ENCODE data around the gene GABRB3.
"Not testable (repeated sequence)": the region's sequence is repeated elsewhere in the genome, so short reads cannot be mapped to it uniquely, and the experiment has no call there.

The GABRB3 gene

GRCh38 chr15:26720546-26720945 is 52.3 kb downstream of the GABRB3 start:
- no peaks in the 10 kb centered on the region for H3K27me3 Mint-ChIP-seq
- H3K27ac Mint-ChIP-seq, result no peak overlapping the region
- no peaks in the 10 kb centered on the region for H3K4me1 Mint-ChIP-seq
- no peak for DNase-seq
- no peaks in the 10 kb centered on the region for H3K36me3 Mint-ChIP-seq
- H3K9me3 Mint-ChIP-seq, result peaks cover 19% of the 10 kb centered on the region
- no peak overlapping the region for H3K4me3 Mint-ChIP-seq
- CTCF ChIA-PET, result no interaction called here

- H3K4me1 Mint-ChIP-seq, H3K27me3 Mint-ChIP-seq, H3K27ac Mint-ChIP-seq, H3K36me3 Mint-ChIP-seq, CTCF ChIA-PET, DNase-seq, H3K4me3 Mint-ChIP-seq: not testable (repeated sequence)
- peaks cover 21% of the 10 kb centered on the region for H3K9me3 Mint-ChIP-seq
Observed at GRCh38 chr15:26719866-26720265, 53.0 kb downstream of the GABRB3 start.

- H3K4me3 Mint-ChIP-seq, result no peak overlapping the region
- no peak overlapping the region for H3K27ac Mint-ChIP-seq
- no peaks in the 10 kb centered on the region for H3K36me3 Mint-ChIP-seq
- CTCF ChIA-PET, result no interaction called here
- DNase-seq, result no peak
- no peaks in the 10 kb centered on the region for H3K4me1 Mint-ChIP-seq
- H3K9me3 Mint-ChIP-seq, result peaks cover 44% of the 10 kb centered on the region
- no peaks in the 10 kb centered on the region for H3K27me3 Mint-ChIP-seq
Observed at GRCh38 chr15:26716069-26716468, 56.8 kb downstream of the GABRB3 start.

DNA sequence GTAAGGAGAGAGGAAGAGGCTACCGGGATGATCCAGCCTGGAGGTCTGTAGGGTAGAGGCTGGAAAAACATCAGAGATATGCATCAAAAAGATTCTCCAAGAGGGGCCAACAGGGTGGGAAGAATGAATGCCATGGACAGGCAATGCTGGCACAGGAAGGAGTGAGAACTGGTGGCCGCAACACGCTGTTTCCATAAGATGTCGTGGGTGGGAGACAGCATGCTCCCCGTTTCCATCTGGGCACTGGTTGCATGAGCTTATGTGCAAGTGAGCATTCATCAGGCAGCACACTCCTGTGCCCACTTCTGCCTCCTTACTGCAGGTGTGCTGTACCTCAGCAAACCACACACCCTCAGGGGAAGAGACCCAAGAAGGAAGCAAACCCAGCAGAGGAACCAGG is 59.4 kb downstream of the GABRB3 start:
- no peaks in the 10 kb centered on the region for H3K27me3 Mint-ChIP-seq
- no peak for DNase-seq
- no peak overlapping the region for H3K27ac Mint-ChIP-seq
- CTCF ChIA-PET, result no interaction called here
- H3K4me1 Mint-ChIP-seq, result no peaks in the 10 kb centered on the region
- H3K4me3 Mint-ChIP-seq, result no peak overlapping the region
- peaks cover 45% of the 10 kb centered on the region for H3K9me3 Mint-ChIP-seq
- H3K36me3 Mint-ChIP-seq, result no peaks in the 10 kb centered on the region

GRCh38 chr15:26712335-26712734 is 60.5 kb downstream of the GABRB3 start:
- no peaks in the 10 kb centered on the region for H3K36me3 Mint-ChIP-seq
- no peak for DNase-seq
- H3K4me3 Mint-ChIP-seq, result no peak overlapping the region
- CTCF ChIA-PET, result no interaction called here
- H3K4me1 Mint-ChIP-seq, result no peaks in the 10 kb centered on the region
- H3K27me3 Mint-ChIP-seq, result no peaks in the 10 kb centered on the region
- peaks cover 40% of the 10 kb centered on the region for H3K9me3 Mint-ChIP-seq
- no peak overlapping the region for H3K27ac Mint-ChIP-seq

DNA sequence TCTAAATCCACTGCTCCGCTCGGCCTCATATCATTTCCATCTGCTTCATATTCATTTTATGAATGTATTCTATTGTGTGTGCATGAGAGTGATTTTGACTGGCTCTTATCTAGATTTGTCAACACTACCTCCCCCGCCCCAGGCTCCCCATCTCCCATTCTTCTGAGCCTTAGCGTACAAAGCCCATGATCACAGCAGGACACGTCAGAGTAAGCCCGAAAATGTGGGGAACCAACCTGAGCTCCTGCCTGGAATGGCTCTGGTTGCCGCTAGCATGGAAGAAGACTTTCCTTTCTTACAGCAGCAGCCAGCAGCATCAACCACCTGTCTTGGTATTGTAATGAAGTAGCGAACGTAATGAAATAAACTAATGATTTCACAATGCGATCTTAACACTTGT is 61.4 kb downstream of the GABRB3 start:
- peaks cover 37% of the 10 kb centered on the region for H3K9me3 Mint-ChIP-seq
- no peaks in the 10 kb centered on the region for H3K36me3 Mint-ChIP-seq
- CTCF ChIA-PET, result interaction anchor here (0.6 kb wide), 1 partner anchor 104 kb away, joined by 3 read pairs; no protein-coding TSS in a partner anchor
- no peak for DNase-seq
- H3K27ac Mint-ChIP-seq, result no peak overlapping the region
- H3K27me3 Mint-ChIP-seq, result no peaks in the 10 kb centered on the region
- H3K4me3 Mint-ChIP-seq, result no peak overlapping the region
- no peaks in the 10 kb centered on the region for H3K4me1 Mint-ChIP-seq

DNA sequence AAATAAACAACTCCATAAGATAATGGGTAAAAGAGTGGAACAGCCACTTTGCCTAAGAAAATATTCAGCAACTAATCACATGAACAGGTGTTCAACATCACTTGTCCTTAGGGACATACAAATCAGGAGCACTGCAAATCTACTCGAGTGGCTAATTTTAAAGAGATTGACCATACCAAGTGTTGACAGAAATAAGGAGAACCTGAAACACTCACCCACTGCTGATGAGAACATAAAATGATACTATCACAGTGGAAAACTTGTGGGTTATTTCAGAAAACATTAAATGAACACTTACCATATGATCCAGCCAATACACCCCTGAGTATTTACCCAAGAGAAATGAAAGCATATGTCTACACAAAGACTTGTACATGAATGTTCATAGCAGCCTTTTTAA is 70.5 kb downstream of the GABRB3 start:
- no peaks in the 10 kb centered on the region for H3K36me3 Mint-ChIP-seq
- no peak overlapping the region for H3K27ac Mint-ChIP-seq
- DNase-seq, result no peak
- no peak overlapping the region for H3K4me3 Mint-ChIP-seq
- H3K9me3 Mint-ChIP-seq, result peaks cover 5% of the 10 kb centered on the region
- CTCF ChIA-PET, result no interaction called here
- no peaks in the 10 kb centered on the region for H3K27me3 Mint-ChIP-seq
- H3K4me1 Mint-ChIP-seq, result no peaks in the 10 kb centered on the region

GRCh38 chr15:26698555-26698954 is 74.3 kb downstream of the GABRB3 start:
- CTCF ChIA-PET, result no interaction called here
- DNase-seq, result no peak
- H3K9me3 Mint-ChIP-seq, result peaks cover 10% of the 10 kb centered on the region
- H3K4me1 Mint-ChIP-seq, result no peaks in the 10 kb centered on the region
- H3K27ac Mint-ChIP-seq, result no peak overlapping the region
- H3K27me3 Mint-ChIP-seq, result no peaks in the 10 kb centered on the region
- no peaks in the 10 kb centered on the region for H3K36me3 Mint-ChIP-seq
- H3K4me3 Mint-ChIP-seq, result no peak overlapping the region

DNA sequence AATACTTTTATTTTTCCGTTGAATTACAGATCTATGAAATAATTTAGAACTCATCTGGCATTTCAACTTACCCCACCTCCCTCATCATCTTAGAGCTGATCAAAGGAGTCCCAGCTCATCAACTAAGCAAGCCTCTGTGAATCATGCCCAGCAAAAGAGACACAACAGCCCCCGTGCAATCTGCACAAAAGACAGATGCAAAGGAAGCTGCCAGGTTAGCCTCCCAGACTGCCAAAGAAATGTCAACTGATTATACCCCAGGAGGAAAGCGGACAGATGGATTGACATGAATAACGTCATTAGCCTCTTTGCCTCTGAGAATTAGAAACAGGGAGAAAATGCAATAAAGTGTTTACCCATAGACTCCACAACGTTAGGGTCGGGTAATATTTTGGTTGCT is 75.0 kb downstream of the GABRB3 start:
- Mint-ChIP-seq H3K27ac (no peak overlapping the region), H3K27me3 (no peaks in the 10 kb centered on the region), H3K4me3 (no peak overlapping the region), H3K4me1 (no peaks in the 10 kb centered on the region), H3K9me3 (peaks cover 14% of the 10 kb centered on the region), H3K36me3 (no peaks in the 10 kb centered on the region)
- CTCF ChIA-PET, result no interaction called here
- no peak for DNase-seq

DNA sequence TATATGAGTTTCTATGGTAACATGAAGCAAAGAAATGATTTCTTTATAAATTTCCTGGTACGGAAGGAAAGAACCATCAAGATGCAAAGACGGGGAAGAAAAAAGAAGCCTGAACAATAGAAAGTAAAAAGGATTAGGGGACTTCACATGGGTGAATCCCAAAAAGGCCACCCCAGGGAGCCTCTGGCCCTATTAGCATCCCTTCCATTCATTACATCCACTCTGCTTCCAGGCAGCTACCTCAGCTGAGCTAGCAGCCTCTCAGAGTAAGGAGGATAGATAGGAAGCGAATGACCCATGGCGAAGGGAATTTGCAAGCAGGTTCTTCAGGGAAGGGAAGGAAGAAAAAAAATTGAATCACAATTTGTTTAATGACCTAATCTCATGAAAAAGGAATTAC is 81.6 kb downstream of the GABRB3 start:
- H3K36me3 Mint-ChIP-seq, result no peaks in the 10 kb centered on the region
- no peak overlapping the region for H3K27ac Mint-ChIP-seq
- H3K27me3 Mint-ChIP-seq, result no peaks in the 10 kb centered on the region
- H3K4me3 Mint-ChIP-seq, result no peak overlapping the region
- no peak for DNase-seq
- peaks cover 15% of the 10 kb centered on the region for H3K9me3 Mint-ChIP-seq
- H3K4me1 Mint-ChIP-seq, result no peaks in the 10 kb centered on the region
- CTCF ChIA-PET, result no interaction called here

DNA sequence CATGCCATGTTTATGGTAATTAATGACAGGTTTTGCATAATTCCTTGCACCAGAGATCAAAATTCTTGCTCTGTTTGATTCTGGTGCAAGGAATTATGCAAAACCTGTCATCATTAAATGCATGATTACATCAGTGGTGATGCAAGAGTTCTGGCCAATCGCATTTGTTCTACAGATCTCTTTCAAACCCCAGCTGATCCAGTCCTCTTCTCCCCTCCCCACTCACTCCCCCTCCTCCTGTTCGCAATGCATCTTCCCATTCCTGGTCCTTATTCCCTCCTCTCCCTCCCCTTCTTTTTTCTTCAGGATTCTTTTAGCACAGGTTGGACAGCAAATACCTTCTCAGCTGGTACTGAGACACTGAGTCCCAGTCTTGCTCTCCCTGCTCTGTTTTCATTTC is 82.1 kb downstream of the GABRB3 start:
- Mint-ChIP-seq H3K4me1 (no peaks in the 10 kb centered on the region), H3K27ac (no peak overlapping the region), H3K9me3 (peaks cover 15% of the 10 kb centered on the region), H3K27me3 (no peaks in the 10 kb centered on the region), H3K4me3 (no peak overlapping the region), H3K36me3 (no peaks in the 10 kb centered on the region)
- DNase-seq, result no peak
- CTCF ChIA-PET, result no interaction called here

DNA sequence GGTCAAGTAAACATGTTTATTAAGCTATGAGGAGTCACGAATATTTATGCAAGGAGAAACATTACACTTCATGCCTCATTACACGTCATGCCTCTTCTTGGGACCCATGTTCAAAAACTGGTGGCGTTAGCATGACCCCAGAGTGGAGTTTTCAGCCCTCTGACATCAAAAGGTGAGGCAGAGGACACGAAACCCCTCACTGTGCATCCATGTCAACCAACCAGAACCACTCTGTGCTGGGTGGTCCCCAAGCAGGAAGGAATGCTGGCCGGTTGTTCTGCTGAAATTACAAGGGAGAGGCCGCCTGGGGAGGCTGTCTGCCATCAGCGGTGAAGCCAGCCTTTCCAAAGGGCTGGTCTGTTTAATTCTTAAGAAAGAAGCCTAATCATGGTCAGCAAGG is 83.4 kb downstream of the GABRB3 start:
- H3K27me3 Mint-ChIP-seq, result no peaks in the 10 kb centered on the region
- no peak for DNase-seq
- H3K4me3 Mint-ChIP-seq, result no peak overlapping the region
- CTCF ChIA-PET, result no interaction called here
- no peaks in the 10 kb centered on the region for H3K4me1 Mint-ChIP-seq
- no peaks in the 10 kb centered on the region for H3K36me3 Mint-ChIP-seq
- no peak overlapping the region for H3K27ac Mint-ChIP-seq
- H3K9me3 Mint-ChIP-seq, result peaks cover 16% of the 10 kb centered on the region

DNA sequence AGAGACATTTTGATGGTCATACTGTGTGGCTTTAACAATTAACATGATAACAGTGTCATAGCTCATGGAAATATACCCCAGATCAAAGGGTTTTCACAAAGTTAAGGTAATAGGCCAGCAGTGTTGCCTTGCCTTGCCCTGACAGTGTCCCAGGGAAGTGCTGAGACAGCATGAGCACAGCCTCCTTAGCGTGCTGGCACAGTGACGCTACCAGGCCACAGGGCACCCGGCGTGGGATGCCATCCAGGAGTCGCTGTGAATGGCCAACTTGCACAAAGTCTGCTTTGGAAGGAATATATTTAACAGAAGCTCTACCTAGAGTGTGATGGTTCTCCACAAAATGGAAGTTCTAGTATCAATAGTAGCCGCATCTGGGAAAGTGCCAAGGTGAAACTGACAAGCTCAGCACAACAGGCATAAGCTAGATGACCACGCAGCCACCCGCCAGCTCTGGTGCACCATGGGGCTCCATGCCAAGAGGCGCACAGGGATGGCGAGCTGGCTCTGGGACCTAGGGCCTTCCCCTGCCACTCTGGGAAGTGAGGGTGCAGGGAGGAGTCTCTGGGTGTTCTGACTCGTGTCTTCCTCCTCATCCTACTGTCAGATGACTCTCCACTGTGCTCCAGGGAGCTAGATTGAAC is 86.2 kb downstream of the GABRB3 start:
- H3K4me3 Mint-ChIP-seq, result no peak overlapping the region
- H3K27me3 Mint-ChIP-seq, result no peaks in the 10 kb centered on the region
- peaks cover 12% of the 10 kb centered on the region for H3K9me3 Mint-ChIP-seq
- CTCF ChIA-PET, result no interaction called here
- H3K4me1 Mint-ChIP-seq, result no peaks in the 10 kb centered on the region
- no peak for DNase-seq
- H3K36me3 Mint-ChIP-seq, result no peaks in the 10 kb centered on the region
- no peak overlapping the region for H3K27ac Mint-ChIP-seq

DNA sequence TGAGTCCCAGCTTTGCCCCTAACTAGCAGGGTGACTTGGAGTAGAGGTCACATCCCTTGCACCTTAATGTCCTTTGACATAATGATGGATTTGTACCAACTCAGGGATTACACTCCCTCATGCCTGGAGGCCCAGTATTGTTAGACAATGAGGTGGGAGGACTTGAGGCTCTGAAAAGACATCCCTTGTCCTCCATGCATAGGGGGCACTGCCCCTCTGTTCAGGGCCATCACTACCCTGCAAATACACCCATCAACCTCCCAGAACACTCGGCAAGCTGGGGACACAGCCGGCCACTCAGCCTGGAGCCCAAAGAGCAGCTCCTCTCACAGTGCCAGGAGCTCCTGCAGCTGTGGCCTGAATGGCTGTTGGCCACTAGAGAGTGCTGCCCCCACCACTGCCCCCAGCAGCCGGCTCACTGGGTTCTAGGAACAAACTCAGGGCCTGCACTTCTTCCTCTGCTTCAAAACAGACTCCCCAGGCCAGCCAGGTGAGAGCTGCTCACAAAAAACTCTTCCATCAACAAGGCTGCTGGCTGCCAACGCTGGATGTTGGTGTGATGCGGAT is 90.2 kb downstream of the GABRB3 start:
- H3K27me3 Mint-ChIP-seq, result no peaks in the 10 kb centered on the region
- DNase-seq, result no peak
- no peak overlapping the region for H3K27ac Mint-ChIP-seq
- H3K4me1 Mint-ChIP-seq, result no peaks in the 10 kb centered on the region
- CTCF ChIA-PET, result no interaction called here
- no peaks in the 10 kb centered on the region for H3K36me3 Mint-ChIP-seq
- no peak overlapping the region for H3K4me3 Mint-ChIP-seq
- peaks cover 16% of the 10 kb centered on the region for H3K9me3 Mint-ChIP-seq

- Mint-ChIP-seq H3K4me3 (no peak overlapping the region), H3K36me3 (no peaks in the 10 kb centered on the region)
Observed at GRCh38 chr15:26679927-26680326, 92.9 kb downstream of the GABRB3 start.

GRCh38 chr15:26676115-26676514 is 96.8 kb downstream of the GABRB3 start:
- no peak overlapping the region for H3K4me3 Mint-ChIP-seq
- CTCF ChIA-PET, result no interaction called here
- peaks cover 19% of the 10 kb centered on the region for H3K9me3 Mint-ChIP-seq
- no peak overlapping the region for H3K27ac Mint-ChIP-seq
- no peaks in the 10 kb centered on the region for H3K4me1 Mint-ChIP-seq
- DNase-seq, result no peak
- H3K36me3 Mint-ChIP-seq, result no peaks in the 10 kb centered on the region
- H3K27me3 Mint-ChIP-seq, result no peaks in the 10 kb centered on the region

More at GRCh38 chr15:26679927-26680326, 92.9 kb downstream of the GABRB3 start:
- H3K9me3 Mint-ChIP-seq, result peaks cover 18% of the 10 kb centered on the region
- DNase-seq, result no peak
- H3K27me3 Mint-ChIP-seq, result no peaks in the 10 kb centered on the region
- no peak overlapping the region for H3K27ac Mint-ChIP-seq
- H3K4me1 Mint-ChIP-seq, result no peaks in the 10 kb centered on the region
- CTCF ChIA-PET, result no interaction called here

Measured in activated naive CD4-positive, alpha-beta T cell treated with anti-CD3 and anti-CD28 coated beads, Interleukin-2, amount 10 ng/mL, durations not matched to agents 7 days and 5 days (primary cell).